SH-SY5Y (cell line): Measurements from ENCODE around the gene VSTM2A.

Experiments used
- GATA2 ChIP-seq: IDR thresholded peaks from 2 replicates; pipeline ENCODE4 v1.6.1; 2011; ENCODE audit warnings: mild to moderate bottlenecking, low read depth, low read length
- GATA3 ChIP-seq: IDR thresholded peaks from 2 replicates; pipeline ENCODE4 v1.6.1; 2011; ENCODE audit warnings: low read depth, mild to moderate bottlenecking, low read length, moderate library complexity

Gene VSTM2A

GRCh38 chr7:54563329-54563916 is 21.2 kb downstream of the VSTM2A start:
- TF ChIP-seq GATA2 = no peak
- no peak for TF ChIP-seq GATA3

- TF ChIP-seq GATA3 (no peak), GATA2 (no peak)
Measured at GRCh38 chr7:54565432-54565831, 23.3 kb downstream of the VSTM2A start.

GRCh38 chr7:54581511-54581910 is 39.3 kb downstream of the VSTM2A start:
- TF ChIP-seq GATA2 (no peak), GATA3 (no peak)

GRCh38 chr7:54591404-54592386 is 49.5 kb downstream of the VSTM2A start:
- no peak for TF ChIP-seq GATA3

GRCh38 chr7:54596747-54597146 is 54.6 kb downstream of the VSTM2A start:
- TF ChIP-seq GATA2 = no peak
- no peak for TF ChIP-seq GATA3

- TF ChIP-seq GATA3 = no peak
- TF ChIP-seq GATA2 = no peak
Measured at GRCh38 chr7:54615537-54615936, 73.4 kb downstream of the VSTM2A start.
